ENCODE results near the gene ZNF273.
"Not testable (repeated sequence)": the region's sequence is repeated elsewhere in the genome, so short reads cannot be mapped to it uniquely, and the experiment has no call there.

- not testable (repeated sequence) for TF ChIP-seq POLR2AphosphoS5, CTCF, POLR2A (IDR thresholded peaks at IDR 0.05)
These were observed 12.8 kb upstream of the ZNF273 start for GRCh38 chr7:64890273-64890672.

Data from breast epithelium (tissue), 3 donors.